Femur (tissue), 1 donor: ENCODE data around the gene ADCY6.
"Not testable (repeated sequence)": the region's sequence is repeated elsewhere in the genome, so short reads cannot be mapped to it uniquely, and the experiment has no call there.

Experiments used
- DNase-seq: peaks from one replicate; pipeline ENCODE4 v3.0.0-alpha.2; 2017

The ADCY6 gene

GRCh38 chr12:48744251-48745008 lies 44.5 kb downstream of the ADCY6 start:
- no peak for DNase-seq

- DNase-seq, result no peak
These were observed 49.1 kb downstream of the ADCY6 start for GRCh38 chr12:48739618-48740269.

GRCh38 chr12:48736456-48736855 lies 52.4 kb downstream of the ADCY6 start:
- no peak for DNase-seq

GRCh38 chr12:48728807-48729206 lies 60.1 kb downstream of the ADCY6 start:
- DNase-seq, result no peak

- DNase-seq, result not testable (repeated sequence)
These were observed 68.2 kb downstream of the ADCY6 start for GRCh38 chr12:48720737-48721136.

- DNase-seq, result not testable (repeated sequence)
These were observed 68.7 kb downstream of the ADCY6 start for GRCh38 chr12:48720171-48720570.

- DNase-seq, result not testable (repeated sequence)
These were observed 69.9 kb downstream of the ADCY6 start for GRCh38 chr12:48719002-48719401.

GRCh38 chr12:48717252-48717695 lies 71.6 kb downstream of the ADCY6 start:
- no peak for DNase-seq

- peak; percentile 99 for DNase-seq
These were observed 72.2 kb downstream of the ADCY6 start, which contains the start of gene CCNT1 for GRCh38 chr12:48716493-48717251. Gene CCNT1, minus strand, starts transcription at chr12:48716707. Its CDS starts 32 bp downstream, at chr12:48716675.
